ENCODE data around the gene IL17C.

DNA sequence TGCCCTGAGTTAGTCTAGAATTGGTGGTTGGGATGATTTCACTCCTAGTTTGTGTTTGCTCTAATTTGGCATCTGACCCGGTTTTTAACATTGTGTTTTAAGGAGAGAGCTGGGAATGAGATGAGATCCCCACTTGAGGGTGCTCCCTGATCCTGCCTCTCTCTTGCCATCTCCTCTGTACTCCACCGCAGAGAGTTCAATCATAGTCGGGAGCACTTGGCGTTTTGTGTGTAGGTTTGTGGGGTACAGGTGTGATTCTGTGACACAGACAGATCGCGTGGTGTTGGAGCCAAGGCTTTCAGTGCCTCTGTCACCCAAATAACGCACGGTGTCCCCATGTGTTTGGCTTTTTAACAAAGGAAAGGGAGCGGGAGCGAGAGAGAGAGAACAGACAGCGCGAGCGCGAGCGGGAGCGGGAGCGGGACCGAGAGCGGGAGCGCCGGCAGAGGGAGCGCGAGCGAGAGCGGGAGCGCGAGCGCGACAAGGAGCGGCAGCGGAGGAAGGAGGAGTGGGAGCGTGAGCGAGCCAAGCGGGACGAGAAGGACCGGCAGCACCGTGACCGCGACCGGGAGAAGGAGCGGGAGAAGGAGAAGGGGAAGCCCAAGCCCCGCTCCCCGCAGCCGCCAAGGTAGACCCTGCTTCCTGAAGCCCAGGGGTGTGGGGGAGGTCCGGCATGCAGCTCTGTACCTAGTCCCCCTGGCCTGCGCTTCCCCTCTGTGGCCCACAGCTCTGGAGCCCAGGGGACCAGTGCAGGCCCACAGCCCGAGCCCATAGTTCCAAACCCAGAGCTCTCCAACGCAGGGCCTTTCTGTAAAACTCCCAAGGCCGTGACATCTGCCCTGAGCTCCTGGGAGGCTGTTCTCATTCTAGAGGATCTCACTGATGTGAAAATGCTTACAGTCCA is 27.2 kb upstream of the IL17C start:
- TF ChIP-seq, protein P1, sequence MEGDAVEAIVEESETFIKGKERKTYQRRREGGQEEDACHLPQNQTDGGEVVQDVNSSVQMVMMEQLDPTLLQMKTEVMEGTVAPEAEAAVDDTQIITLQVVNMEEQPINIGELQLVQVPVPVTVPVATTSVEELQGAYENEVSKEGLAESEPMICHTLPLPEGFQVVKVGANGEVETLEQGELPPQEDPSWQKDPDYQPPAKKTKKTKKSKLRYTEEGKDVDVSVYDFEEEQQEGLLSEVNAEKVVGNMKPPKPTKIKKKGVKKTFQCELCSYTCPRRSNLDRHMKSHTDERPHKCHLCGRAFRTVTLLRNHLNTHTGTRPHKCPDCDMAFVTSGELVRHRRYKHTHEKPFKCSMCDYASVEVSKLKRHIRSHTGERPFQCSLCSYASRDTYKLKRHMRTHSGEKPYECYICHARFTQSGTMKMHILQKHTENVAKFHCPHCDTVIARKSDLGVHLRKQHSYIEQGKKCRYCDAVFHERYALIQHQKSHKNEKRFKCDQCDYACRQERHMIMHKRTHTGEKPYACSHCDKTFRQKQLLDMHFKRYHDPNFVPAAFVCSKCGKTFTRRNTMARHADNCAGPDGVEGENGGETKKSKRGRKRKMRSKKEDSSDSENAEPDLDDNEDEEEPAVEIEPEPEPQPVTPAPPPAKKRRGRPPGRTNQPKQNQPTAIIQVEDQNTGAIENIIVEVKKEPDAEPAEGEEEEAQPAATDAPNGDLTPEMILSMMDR (IDR thresholded peaks at IDR 0.05; ENCODE audit: extremely low read depth in 1 of 2, insufficient read depth in 1 of 2, low read depth in 1 of 2, low read length in 2 of 2), result no peak
- TF ChIP-seq POLR2A (IDR thresholded peaks at IDR 0.05; ENCODE audit: low read depth, low read length), result no peak
- TF ChIP-seq, protein P2, sequence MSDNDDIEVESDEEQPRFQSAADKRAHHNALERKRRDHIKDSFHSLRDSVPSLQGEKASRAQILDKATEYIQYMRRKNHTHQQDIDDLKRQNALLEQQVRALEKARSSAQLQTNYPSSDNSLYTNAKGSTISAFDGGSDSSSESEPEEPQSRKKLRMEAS (IDR thresholded peaks at IDR 0.05; ENCODE audit: insufficient read depth, insufficient read length), result no peak
- no peak for TF ChIP-seq EZH2 (IDR thresholded peaks at IDR 0.05; ENCODE audit: borderline replicate concordance, low read depth, low read length, severe bottlenecking)
- no peak for TF ChIP-seq POLR2AphosphoS5 (IDR thresholded peaks at IDR 0.05; ENCODE audit: insufficient read depth, low read depth, low read length)
- TF ChIP-seq JUN (IDR thresholded peaks at IDR 0.05; ENCODE audit: borderline replicate concordance, insufficient read depth, insufficient read length, low read depth), result no peak
- no peak for TF ChIP-seq MYC (IDR thresholded peaks at IDR 0.05; ENCODE audit: low read depth, low read length)

Data from endothelial cell of umbilical vein (primary cell).